ENCODE results near the gene GNG8.

Gene GNG8

GRCh38 chr19:46602392-46603194 lies 33.4 kb downstream of the GNG8 start:
- ATAC-seq: peak; percentile 64
- DNase-seq: peak; percentile 76

DNA sequence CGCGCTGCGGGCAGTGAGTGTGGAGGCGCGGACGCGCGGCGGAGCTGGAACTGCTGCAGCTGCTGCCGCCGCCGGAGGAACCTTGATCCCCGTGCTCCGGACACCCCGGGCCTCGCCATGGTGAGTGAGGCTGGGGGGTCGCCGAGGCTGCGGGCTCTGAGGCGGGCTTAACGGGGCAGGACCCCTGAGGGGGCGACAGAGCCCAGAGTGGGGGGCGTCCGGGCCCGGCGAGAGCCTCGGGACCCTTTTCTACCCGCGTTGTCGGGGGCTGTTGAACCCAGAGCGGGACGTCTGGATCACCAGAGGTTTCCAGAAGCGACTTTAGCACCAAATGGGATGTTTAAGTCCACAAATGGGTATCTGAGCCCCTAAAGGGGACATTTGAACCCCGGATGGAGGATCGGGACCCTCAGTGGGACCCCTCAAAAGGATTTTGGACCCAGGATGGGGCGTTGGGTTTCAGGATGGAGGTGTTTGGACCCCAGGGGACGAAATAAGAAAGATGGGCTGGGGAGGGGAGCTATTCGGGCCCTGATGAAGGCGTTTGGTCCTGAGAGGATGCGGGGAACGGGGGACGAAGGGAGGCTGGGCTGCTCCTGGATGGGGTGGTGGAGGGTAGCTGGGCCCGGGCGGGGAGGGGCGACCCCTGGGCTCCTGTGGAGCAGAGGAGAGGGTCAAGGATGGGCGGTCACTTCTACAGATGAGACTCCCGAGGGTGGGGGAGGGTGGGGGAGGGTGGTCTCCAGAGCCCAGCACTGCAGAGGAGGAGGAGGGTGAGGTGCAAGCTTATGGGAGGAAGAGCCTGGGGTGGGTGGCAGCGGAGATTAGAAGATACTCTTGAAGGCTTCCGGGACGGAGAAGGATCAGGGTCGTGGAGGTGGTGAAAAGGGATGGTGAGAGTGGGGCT lies 34.4 kb downstream of the GNG8 start, which contains the start of gene CALM3:
Gene CALM3, plus strand, starts transcription at position 13 of the 907 bp plus-strand sequence. Its CDS starts 105 bp downstream, at position 118.
- DNase-seq: peak; percentile 39
- no peak for ATAC-seq

- DNase-seq (peak; percentile 99), ATAC-seq (peak; percentile 81)
These were observed 35.4 kb downstream of the GNG8 start for GRCh38 chr19:46600384-46601317.

DNA sequence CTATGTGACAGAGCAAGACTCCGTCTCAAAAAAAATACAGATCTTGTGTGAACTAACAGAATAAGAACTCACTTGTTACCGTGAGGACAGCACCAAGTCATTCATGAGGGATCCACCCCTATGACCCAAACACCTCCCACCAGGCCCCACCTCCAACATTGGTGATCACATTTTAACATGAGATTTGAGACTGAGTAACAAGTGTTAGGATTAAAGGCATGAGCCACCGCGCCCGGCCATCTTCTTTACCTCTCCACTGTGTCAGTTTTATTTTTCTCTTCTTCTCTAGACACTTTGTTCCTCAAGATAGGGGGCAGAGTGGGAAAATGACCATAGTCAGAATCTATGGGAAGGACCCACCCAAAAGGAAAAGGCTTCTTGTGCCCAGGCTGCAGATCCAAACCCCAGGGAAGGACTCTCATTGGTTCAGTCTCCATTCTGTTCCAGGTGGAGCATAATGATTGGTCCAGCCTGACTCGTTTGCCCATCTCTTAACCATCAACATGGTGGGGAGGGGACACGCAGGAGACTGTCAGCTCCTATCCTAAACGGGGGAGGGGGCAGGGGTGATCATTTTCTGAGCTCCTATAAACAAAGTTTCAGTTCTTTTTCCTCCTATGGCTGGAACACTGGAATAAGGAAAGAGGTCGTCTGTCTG lies 36.2 kb downstream of the GNG8 start:
- ATAC-seq: no peak
- DNase-seq: no peak

DNA sequence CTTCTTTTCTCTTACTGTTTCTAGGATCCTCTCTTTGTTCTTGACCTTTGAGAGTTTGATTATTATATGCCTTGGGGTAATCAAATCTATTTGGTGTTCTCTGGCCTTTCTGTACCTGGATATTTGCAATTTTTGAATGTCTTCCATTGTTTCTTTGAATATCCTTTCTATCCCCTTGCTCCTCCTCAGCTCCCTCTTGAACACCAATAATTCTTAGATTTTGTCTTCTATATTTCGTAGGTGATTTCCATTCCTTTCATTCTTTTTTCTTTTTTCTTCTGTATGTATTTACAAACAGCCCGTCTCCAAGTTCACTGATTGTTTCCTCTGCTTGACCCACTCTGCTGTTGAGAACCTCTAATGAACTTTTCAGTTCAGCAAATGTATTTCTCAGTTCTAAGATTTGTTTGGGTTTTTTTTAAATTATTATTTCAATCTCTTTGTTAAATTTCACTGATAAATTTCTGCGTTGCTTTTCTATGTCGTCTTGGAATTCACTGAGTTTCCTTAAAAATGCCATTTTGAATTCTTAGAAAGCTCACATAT lies 37.6 kb downstream of the GNG8 start:
- DNase-seq (no peak), ATAC-seq (no peak)

- DNase-seq: no peak
- no peak for ATAC-seq
These were observed 40.0 kb downstream of the GNG8 start for GRCh38 chr19:46596008-46596407.

DNA sequence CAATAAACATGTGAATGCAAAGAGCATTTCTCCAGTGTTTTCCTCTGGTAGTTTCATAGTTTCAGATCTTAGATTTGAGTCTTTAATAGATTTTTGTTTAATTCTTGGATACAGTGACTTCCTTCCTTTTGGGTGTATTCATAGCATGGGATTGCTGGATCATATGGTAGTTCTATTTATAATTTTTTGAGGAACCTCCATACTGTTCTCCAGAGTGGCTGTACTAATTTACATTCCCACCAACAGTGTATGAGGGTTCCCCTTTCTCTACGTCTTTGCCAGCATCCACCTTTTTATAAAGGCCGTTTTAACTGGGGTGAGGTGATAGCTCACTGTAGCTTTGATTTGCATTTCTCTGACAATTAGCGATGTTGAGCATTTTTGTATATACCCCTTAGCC lies 44.1 kb downstream of the GNG8 start:
- no peak for ATAC-seq
- no peak for DNase-seq

- DNase-seq (no peak), ATAC-seq (no peak)
These were observed 44.7 kb downstream of the GNG8 start for GRCh38 chr19:46591254-46591653.

- ATAC-seq (no peak), DNase-seq (no peak)
These were observed 48.1 kb downstream of the GNG8 start for GRCh38 chr19:46587861-46588260.

DNA sequence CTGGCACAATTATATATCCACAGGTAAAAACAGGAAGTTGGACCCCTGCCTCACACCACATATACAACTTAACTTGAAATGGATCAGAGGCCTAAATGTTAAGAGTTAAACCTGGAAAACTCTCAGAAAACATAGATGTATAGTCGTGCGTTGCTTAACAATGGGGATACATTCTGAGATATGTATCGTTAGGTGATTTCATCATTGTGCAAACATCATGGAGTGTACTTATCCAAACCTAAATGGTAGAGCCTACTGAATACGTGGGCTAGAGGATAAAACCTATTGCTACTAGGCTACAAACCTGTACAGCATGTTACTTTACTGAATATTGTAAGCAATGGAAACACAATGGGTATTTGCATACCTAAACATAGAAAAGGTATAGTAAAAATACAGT lies 49.7 kb downstream of the GNG8 start:
- no peak for ATAC-seq

GRCh38 chr19:46585539-46585938 lies 50.5 kb downstream of the GNG8 start:
- DNase-seq (no peak), ATAC-seq (no peak)

More for the DNA sequence above, 49.7 kb downstream of the GNG8 start:
- DNase-seq: no peak

Data from stimulated activated naive CD8-positive, alpha-beta T cell treated with anti-CD3 and anti-CD28 coated beads, Interleukin-15, Interleukin-2, amounts not matched to agents 100 U/mL and 50 U/mL, for 24 hours (primary cell).